Stimulated activated CD8-positive, alpha-beta memory T cell treated with anti-CD3 and anti-CD28 coated beads, Interleukin-4, amount 100 ng/mL, for 1 hour (primary cell): ENCODE results near the gene ATP8B1.
"Not testable (repeated sequence)": the region's sequence is repeated elsewhere in the genome, so short reads cannot be mapped to it uniquely, and the experiment has no call there.

ENCODE experiments used
- DNase-seq, 2 donors: peaks; one replicate each; pipeline ENCODE4 v3.0.0-alpha.2; 2020; ENCODE audit warnings: low read depth in 2 of 2, low spot score in 1 of 2

Gene ATP8B1

GRCh38 chr18:57733861-57734260 is 69.3 kb downstream of the ATP8B1 start:
- no peak for DNase-seq

DNA sequence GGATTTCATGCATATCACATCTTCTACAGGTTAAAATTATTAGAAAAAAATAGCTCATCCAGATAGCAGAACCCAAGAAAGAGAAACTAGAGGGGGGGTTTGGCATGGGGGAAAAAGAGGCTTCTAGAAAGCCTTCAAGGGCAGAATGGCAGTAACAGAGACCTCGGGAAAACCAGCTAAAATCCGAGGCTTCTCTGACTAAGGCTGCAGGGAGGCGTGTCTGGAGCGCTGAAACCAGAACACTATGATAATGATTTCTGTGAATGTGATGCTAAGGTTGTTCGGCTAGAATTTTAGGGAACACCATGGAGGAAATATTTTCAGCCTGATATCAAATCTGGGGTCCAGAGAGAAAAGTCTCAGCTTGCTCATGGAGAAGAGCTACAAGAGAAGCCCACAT is 73.0 kb downstream of the ATP8B1 start:
- no peak for DNase-seq

DNA sequence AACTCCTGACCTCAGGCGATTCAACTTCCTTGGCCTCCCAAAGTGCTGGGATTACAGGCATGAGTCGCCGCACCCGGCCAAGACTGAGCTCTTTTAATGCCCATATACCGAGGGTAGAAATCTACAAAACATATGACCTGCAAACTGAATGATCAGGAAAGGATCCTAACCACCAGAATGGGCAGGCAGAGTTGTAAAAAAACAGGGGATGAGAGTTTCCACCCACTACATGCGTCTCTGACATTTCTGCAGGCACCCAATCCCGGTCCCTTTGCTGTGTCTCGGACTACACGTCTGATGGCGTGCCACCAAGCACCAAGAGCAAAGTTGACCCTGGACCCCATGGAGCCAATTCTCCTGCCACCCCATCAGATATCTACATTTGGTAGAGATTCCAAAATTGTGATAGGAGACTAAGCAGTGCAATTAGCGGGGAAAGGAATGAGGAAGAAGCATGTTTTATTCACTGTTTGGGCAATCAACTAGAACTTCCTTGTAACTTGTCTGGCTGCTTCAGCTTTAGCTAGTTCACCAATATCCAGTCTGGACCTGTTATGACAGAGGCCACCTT is 74.1 kb downstream of the ATP8B1 start:
- no peak for DNase-seq

DNA sequence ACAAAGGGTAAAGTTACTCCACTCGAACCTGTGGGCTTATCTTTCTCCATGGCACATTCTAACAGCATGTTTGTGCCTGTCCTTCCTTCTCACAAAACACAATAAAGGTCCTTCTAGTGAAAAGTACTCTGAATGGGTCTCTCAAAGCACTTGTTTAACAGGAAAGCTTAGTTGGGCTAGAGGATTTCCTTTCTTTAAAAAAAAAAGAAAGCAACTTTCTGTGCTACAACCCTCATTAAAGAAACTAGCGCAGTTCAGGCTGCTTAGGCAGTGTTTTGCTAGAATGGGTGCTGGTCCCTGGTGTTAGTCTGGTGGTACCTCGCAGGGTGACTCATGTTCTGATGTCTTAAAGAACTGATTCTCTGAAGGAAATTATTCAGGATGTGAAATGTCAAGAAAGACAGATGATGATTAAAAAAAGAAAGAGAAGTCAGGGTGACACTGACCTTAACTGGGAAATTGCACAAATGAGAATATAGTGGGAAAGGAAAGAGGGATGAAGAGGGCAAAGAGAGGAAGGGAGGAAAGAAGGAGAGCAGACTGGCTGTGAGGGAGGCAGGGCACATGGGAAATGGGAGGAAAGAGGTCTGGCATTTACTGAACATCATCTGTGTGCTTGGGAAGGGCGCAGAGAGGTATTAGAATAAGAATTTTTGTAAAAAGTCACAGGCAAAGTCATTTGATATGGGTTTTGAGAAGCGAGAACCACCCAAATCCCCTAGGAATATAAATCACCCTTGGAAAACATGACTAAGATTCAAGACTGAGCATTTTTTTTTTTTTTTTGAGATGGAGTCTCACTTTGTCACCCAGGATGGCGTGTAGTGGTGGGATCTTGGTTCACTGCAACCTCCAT is 74.9 kb downstream of the ATP8B1 start:
- no peak for DNase-seq

DNA sequence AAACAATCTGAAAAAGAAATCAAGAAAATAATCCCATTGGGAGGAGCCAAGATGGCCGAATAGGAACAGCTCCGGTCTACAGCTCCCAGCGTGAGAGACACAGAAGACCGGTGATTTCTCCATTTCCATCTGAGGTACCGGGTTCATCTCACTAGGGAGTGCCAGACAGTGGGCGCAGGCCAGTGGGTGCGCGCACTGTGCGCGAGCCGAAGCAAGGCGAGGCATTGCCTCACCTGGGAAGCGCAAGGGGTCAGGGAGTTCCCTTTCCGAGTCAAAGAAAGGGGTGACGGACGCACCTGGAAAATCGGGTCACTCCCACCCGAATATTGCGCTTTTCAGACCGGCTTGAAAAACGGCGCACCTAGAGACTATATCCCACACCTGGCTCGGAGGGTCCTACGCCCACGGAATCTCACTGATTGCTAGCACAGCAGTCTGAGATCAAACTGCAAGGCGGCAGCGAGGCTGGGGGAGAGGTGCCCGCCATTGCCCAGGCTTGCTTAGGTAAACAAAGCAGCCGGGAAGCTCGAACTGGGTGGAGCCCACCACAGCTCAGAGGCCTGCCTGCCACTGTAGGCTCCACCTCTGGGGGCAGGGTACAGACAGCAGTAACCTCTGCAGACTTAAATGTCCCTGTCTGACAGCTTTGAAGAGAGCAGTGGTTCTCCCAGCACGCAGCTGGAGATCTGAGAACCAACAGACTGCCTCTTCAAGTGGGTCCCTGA is 83.7 kb downstream of the ATP8B1 start:
- not testable (repeated sequence) for DNase-seq

GRCh38 chr18:57716549-57716948 is 86.6 kb downstream of the ATP8B1 start:
- DNase-seq, result no peak

DNA sequence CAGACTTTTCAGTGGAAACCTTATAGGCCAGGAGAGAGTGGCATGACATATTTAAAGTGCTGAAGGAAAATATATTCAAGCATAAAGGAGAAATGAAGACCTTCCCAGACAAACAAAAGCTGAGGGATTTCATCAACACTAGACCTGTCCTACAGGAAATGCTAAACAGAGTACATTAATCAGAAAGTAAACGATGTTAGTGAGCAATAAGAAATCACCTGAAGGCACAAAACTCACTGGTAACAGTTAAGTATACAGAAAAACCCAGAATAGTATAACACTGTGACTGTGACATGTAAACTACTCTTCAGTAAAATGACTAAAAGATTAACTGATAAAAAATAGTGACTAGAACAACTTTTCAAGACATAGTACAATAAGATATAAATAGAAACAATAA is 87.4 kb downstream of the ATP8B1 start:
- no peak for DNase-seq

DNA sequence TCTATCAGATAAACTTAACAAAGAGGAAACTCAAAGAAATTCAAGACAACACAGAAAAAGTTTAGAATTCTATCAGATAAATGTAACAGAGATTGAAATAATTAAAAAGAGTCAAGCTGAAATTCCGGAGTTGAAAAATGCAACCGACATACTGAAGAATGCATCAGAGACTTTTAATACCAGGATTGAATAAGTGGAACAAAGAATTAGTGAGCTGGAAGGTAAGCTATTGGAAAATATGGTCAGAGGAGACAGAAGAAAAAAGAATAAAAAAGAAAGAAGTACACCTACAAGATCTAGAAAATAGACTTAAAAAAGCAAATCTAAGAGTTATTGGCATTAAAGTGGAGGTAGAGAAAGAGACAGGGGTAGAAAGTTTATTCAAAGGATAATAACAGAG is 88.0 kb downstream of the ATP8B1 start:
- DNase-seq, result no peak

DNA sequence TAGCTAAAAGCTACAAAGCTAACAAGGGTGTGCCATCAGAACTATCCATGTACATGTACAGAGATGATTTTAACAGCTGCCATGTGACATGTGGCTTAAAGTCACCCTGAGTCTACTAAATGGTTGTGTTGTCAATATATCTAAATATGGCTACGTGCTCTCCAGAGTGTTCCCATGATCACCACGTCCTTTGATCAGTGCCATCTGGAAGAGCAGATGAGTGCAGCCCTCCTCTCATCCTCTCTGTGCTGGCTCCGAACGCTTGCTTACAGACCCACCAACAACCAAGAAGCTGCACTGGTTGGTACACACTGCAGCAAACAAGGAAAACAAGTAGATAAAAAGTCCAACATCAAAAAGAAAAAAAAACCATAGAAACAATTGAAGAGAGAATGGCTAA is 92.9 kb downstream of the ATP8B1 start:
- no peak for DNase-seq

DNA sequence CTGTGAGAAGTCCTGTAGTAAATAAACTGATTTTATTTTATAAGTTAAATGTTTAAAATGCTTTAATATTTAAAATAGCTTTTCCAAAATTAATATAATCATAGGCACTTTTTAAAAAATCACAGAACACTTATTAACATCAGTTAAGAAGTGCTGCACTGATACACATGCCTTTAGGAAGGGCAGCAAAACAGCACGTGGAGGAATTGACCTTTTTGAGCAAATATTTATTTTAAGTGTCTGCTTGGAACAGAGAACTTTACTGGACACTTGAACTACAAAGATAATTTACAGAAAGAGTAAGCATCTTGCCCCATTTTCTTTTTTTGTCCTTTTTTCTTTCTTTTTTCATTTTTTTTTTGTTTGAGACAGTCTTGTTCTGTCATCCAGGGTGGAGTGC is 93.8 kb downstream of the ATP8B1 start:
- DNase-seq, result no peak

DNA sequence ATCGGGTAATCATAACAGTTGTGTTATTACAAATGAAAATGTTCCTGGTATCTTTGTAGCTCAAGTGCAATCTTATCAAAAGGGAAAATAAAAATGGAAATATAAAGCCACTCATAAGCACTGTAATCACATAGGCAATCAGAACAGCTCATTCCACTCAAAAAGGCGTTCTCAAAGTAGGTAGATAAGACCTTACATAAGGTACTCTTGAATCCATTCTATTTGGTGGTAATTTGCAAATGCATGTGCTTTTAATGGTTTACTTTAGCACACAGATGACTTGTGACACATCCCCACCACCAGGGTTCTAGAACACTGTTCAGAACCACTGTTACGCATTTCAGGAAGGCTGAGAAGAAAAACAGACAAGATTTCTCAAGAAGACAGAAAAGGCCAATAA is 94.8 kb downstream of the ATP8B1 start:
- DNase-seq, result no peak

DNA sequence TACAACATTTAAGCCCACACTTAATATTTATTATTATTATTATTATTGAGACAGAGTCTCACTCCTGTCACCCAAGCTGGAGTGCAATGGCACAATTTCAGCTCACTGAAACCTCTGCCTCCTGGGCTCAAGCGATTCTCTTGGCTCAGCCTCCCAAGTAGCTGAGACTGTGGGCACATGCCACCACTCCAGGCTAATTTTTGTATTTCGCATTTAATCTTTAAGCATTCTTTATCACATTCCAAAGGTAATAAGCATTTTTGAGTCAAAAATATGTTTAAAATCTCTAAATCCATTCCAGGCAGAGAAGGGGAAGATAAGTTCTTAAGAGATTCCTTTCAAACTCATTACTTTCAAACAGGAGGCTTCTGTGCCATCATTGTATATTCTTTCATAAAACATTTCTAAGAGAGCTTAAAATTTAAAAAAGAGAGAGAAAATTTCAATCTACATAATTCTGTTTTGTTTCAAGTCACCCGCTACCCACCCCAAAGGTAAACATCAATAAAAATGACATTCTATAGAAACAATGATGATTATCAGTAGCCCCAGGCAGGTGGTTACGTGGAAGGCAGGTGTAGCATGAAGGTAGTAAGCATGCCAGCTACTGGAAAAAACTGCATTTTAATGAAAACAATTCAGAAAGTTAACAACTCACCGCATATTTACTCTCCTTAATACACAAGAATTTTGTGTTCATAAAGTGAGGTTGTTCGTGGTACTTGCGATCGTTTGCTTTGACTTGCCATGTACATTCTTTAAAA is 97.1 kb downstream of the ATP8B1 start:
- no peak for DNase-seq

GRCh38 chr18:57705011-57705410 is 98.1 kb downstream of the ATP8B1 start:
- DNase-seq, result no peak

- DNase-seq, result no peak
These were observed 104.4 kb downstream of the ATP8B1 start for GRCh38 chr18:57698571-57699276.

DNA sequence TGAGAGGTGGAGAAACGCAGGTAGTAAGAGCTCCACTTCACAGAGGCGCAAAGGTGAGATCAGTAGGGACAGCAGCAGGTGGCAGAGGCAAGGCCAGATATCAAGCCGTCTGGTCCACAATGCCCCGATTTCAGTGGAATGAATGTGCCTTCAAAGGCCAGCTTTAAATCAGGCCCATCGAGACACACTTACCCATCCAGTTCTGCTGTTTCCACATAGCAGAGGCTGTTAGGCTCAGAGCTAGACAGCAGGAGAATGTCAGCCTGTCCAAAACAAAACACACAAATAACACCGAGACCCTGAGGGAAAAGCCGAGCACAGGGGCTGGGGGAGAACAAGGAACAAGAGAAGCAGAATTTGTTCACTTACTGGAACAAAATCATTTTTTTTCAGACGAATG is 105.7 kb downstream of the ATP8B1 start:
- DNase-seq, result no peak

DNA sequence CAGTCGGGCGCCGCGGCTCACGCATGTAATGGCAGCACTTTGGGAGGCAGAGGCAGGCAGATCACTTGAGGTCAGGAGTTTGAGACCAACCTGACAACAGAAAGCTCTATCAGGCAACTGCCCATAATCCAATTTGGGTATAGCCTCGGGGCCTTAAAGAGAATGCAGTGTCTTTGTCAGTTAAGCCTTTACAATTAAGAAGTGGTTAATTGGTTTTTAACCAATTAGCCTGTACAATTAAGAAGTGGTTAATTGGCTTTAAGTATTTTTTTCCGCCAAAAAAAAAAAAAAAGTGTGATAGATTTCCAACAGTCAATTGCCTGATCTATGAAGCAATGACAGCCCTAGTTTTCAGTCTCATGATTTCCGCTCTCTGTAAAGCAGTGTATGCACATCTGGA is 106.8 kb downstream of the ATP8B1 start:
- no peak for DNase-seq

- no peak for DNase-seq
These were observed 111.8 kb downstream of the ATP8B1 start for GRCh38 chr18:57691363-57691762.

GRCh38 chr18:57687970-57688369 is 115.1 kb downstream of the ATP8B1 start:
- no peak for DNase-seq

- DNase-seq, result no peak
These were observed 119.6 kb downstream of the ATP8B1 start for GRCh38 chr18:57683470-57683869.

GRCh38 chr18:57677262-57678211 is 125.6 kb downstream of the ATP8B1 start:
- DNase-seq, result no peak
